OCI-LY7 (cell line): ENCODE measurements around the gene TRPM8. TPM values are rescaled to one million over a fixed set of nuclear protein-coding genes. Genes with fewer than 3 reads are reported as not detected.

ENCODE experiments used
- BruUV-seq: library from RNA; stranded (reverse); fragments of 400-500 nt; replicated peaks from 2 replicates; lab custom pipeline; 2021; lab: Mats Ljungman, UMichigan
- CTCF ChIA-PET: fragments of 300-600 bp; sonication (Branson Sonifier 250); formaldehyde crosslinking; loops from one replicate; lab custom pipeline; 2022; ENCODE audit warnings: antibody characterized with exemption; ENCODE audit not compliant: unreplicated experiment; lab: Charles Lee
- POLR2A ChIA-PET: fragments of 300-600 bp; sonication (Branson Sonifier 250); formaldehyde crosslinking; loops from one replicate; lab custom pipeline; 2022; ENCODE audit warnings: antibody characterized with exemption; lab: Charles Lee
- DNase-seq: peaks from one replicate; pipeline ENCODE4 v3.0.0-alpha.2; 2015; ENCODE audit warnings: low spot score
- H2AFZ ChIP-seq: fragments of 200-600 bp; sonication (generic), shearing (Covaris generic); 2 replicates; pipeline ENCODE4 v1.6.1; 2014; ENCODE audit warnings: mild to moderate bottlenecking, antibody characterized with exemption, low read length, moderate library complexity
- H3K27ac ChIP-seq: fragments of 200-600 bp; sonication (generic); 2 replicates; pipeline ENCODE4 v1.5.1; 2014; ENCODE audit warnings: mixed run types, low read depth, mild to moderate bottlenecking, moderate library complexity, low read length, inconsistent platforms; ENCODE audit not compliant: poor library complexity, severe bottlenecking
- H3K36me3 ChIP-seq: fragments of 200-600 bp; sonication (generic); 2 replicates; pipeline ENCODE4 v1.6.1; 2014; ENCODE audit warnings: mild to moderate bottlenecking, antibody characterized with exemption, low read length, moderate library complexity, mixed read lengths; ENCODE audit not compliant: insufficient read depth
- H3K4me1 ChIP-seq: fragments of 200-600 bp; sonication (generic); 2 replicates; pipeline ENCODE4 v1.5.1; 2014; ENCODE audit warnings: mild to moderate bottlenecking, low read length; ENCODE audit not compliant: insufficient read depth, poor library complexity, severe bottlenecking
- H3K4me2 ChIP-seq: fragments of 200-600 bp; sonication (generic); 2 replicates; pipeline ENCODE4 v1.6.1; 2014; ENCODE audit warnings: mild to moderate bottlenecking, low read length
- H3K4me3 ChIP-seq: fragments of 200-600 bp; sonication (generic); 2 replicates; pipeline ENCODE4 v1.5.1; 2014; ENCODE audit warnings: mild to moderate bottlenecking, low read depth, low read length; ENCODE audit not compliant: poor library complexity, severe bottlenecking
- H3K79me2 ChIP-seq: fragments of 200-600 bp; sonication (generic); 2 replicates; pipeline ENCODE4 v1.6.1; 2016; ENCODE audit warnings: low read depth, mild to moderate bottlenecking, low read length, moderate library complexity, mixed read lengths; ENCODE audit not compliant: insufficient read depth
- H3K9me2 ChIP-seq: fragments of 200-600 bp; sonication (generic); 2 replicates; pipeline ENCODE4 v1.6.1; 2016; ENCODE audit warnings: mild to moderate bottlenecking, low read length, mixed read lengths; ENCODE audit not compliant: insufficient read depth
- H3K9me3 ChIP-seq: fragments of 200-600 bp; sonication (generic); 2 replicates; pipeline ENCODE4 v1.6.1; 2014; ENCODE audit warnings: mild to moderate bottlenecking, mixed run types, low read length, mixed read lengths
- H4K20me1 ChIP-seq: fragments of 200-600 bp; sonication (generic); 2 replicates; pipeline ENCODE4 v1.6.1; 2014; ENCODE audit warnings: mild to moderate bottlenecking, antibody characterized with exemption, low read length, moderate library complexity, mixed read lengths; ENCODE audit not compliant: insufficient read depth
- EZH2phosphoT487 ChIP-seq: fragments of 200-600 bp; sonication (generic); IDR thresholded peaks from 2 replicates; pipeline ENCODE4 v1.6.1; 2018; ENCODE audit warnings: low read depth, borderline replicate concordance, mild to moderate bottlenecking, mixed run types, antibody characterized with exemption, low read length, moderate library complexity, mixed read lengths
- intact Hi-C: fragments of 100-400 bp; cut with micrococcal nuclease; formaldehyde crosslinking; loops from one replicate; pipeline ENCODE4 v1.10.0; 2022; ENCODE audit not compliant: unreplicated experiment
- total RNA-seq, 2 experiments: library from RNA; depleted of rRNA in 1 of 2; stranded (reverse); fragments of >200 nt in 1 of 2; shearing (Covaris generic) in 1 of 2; gene quantifications; 2 replicates each; pipeline ENCODE4 v1.2.3, GENCODE V29; 2014 to 2022
- TF ChIP-seq, protein P1 (sequence below): fragments of 200-600 bp; sonication (generic); conservative IDR thresholded peaks from 2 replicates; pipeline ENCODE4 v1.5.1; 2014; ENCODE audit warnings: mild to moderate bottlenecking, antibody characterized with exemption, low read length, moderate library complexity, mixed read lengths

TRPM8 gene
- total RNA-seq, 2 experiments from 2014 or later, result not detected

DNA sequence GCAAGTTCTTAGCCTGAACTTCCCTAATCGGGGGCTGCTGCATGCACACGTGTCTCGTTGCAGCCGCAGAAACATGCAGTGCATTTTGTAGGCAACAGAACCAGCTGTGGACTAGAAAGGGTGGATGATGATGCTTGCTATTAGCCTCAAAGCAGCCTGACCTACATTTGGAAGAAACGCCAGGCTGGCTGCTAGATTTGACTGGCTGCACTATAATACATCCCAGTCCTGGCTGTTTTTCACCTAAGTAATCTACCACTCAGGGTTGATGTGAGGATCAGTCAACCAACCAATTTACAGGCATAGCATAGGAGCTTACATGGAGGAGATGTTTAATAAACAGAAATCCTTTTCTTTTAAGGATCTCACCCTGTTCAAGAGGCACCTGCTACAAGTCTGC, 77.0 kb downstream of the TRPM8 start:
- Histone ChIP-seq H3K9me2 (no peaks in the 10 kb centered on the region), H3K79me2 (no peaks in the 10 kb centered on the region), H3K27ac (no peak overlapping the region), H3K4me3 (no peak overlapping the region), H3K4me1 (no peaks in the 10 kb centered on the region), H4K20me1 (no peaks in the 10 kb centered on the region), H2AFZ (no peak overlapping the region), H3K4me2 (no peak overlapping the region), H3K9me3 (no peaks in the 10 kb centered on the region), H3K36me3 (no peaks in the 10 kb centered on the region)
- ChIA-PET CTCF (no interaction called here), POLR2A (no interaction called here)
- intact Hi-C loops, result no loop called here
- TF ChIP-seq EZH2phosphoT487, result no peak
- TF ChIP-seq, protein P1, sequence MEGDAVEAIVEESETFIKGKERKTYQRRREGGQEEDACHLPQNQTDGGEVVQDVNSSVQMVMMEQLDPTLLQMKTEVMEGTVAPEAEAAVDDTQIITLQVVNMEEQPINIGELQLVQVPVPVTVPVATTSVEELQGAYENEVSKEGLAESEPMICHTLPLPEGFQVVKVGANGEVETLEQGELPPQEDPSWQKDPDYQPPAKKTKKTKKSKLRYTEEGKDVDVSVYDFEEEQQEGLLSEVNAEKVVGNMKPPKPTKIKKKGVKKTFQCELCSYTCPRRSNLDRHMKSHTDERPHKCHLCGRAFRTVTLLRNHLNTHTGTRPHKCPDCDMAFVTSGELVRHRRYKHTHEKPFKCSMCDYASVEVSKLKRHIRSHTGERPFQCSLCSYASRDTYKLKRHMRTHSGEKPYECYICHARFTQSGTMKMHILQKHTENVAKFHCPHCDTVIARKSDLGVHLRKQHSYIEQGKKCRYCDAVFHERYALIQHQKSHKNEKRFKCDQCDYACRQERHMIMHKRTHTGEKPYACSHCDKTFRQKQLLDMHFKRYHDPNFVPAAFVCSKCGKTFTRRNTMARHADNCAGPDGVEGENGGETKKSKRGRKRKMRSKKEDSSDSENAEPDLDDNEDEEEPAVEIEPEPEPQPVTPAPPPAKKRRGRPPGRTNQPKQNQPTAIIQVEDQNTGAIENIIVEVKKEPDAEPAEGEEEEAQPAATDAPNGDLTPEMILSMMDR, result no peak
- BruUV-seq, result no TSS peak
- DNase-seq, result no peak

DNA sequence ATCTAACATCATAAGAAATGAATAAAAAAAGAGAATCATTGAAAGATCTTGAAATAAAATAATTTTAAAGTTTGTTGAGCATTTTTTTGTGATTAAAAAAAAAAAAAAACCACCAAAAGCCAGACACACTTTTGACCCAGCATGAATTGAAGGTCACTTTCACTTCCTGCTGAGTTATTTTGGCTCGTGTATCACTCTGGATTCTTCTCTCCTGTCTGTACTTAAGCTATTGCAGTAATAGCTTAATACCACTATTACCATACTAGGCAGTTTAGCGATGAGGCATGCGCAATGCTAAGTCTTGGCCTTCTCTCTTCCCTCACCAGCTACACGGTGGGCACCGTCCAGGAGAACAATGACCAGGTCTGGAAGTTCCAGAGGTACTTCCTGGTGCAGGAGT, 78.8 kb downstream of the TRPM8 start:
- TF ChIP-seq EZH2phosphoT487, result no peak
- TF ChIP-seq, protein P1, result no peak
- no peak for DNase-seq
- Histone ChIP-seq H4K20me1 (no peaks in the 10 kb centered on the region), H2AFZ (no peak overlapping the region), H3K4me1 (no peaks in the 10 kb centered on the region), H3K4me2 (no peak overlapping the region), H3K36me3 (no peaks in the 10 kb centered on the region), H3K4me3 (no peak overlapping the region), H3K79me2 (no peaks in the 10 kb centered on the region), H3K9me2 (no peaks in the 10 kb centered on the region), H3K27ac (no peak overlapping the region), H3K9me3 (no peaks in the 10 kb centered on the region)
- no TSS peak for BruUV-seq
- ChIA-PET POLR2A (interaction anchor here (0.6 kb wide), 1 partner anchor 116 kb away, joined by 3 read pairs; no protein-coding TSS in a partner anchor), CTCF (no interaction called here)
- intact Hi-C loops, result no loop called here

DNA sequence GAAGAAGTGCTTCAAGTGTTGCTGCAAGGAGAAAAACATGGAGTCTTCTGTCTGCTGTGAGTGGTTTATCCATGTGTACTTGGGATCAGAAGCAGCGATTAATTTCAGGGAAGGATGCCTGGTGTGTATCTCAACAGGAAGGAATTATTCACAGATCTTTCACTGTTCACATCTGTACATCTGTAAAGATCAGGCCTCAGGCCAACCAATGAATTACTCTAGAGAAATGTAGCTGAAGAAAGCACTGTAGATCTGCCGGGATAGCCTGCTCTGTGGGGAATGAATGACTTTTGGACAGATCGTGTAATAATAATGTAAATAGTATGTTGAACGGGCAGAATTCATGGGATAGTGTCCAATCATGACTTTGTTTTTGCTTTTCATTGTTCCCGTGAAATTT, 79.3 kb downstream of the TRPM8 start:
- BruUV-seq, result no TSS peak

More for the DNA sequence above, 79.3 kb downstream of the TRPM8 start:
- H2AFZ ChIP-seq, result no peak overlapping the region
- TF ChIP-seq, protein P1, result no peak
- TF ChIP-seq EZH2phosphoT487, result no peak
- H4K20me1 ChIP-seq, result no peaks in the 10 kb centered on the region
- H3K4me3 ChIP-seq, result no peak overlapping the region
- H3K4me1 ChIP-seq, result no peaks in the 10 kb centered on the region
- no peak for DNase-seq
- ChIA-PET CTCF (no interaction called here), POLR2A (no interaction called here)
- H3K36me3 ChIP-seq, result no peaks in the 10 kb centered on the region
- intact Hi-C loops, result no loop called here
- no peaks in the 10 kb centered on the region for H3K79me2 ChIP-seq
- H3K9me3 ChIP-seq, result no peaks in the 10 kb centered on the region
- no peak overlapping the region for H3K27ac ChIP-seq
- H3K9me2 ChIP-seq, result no peaks in the 10 kb centered on the region
- H3K4me2 ChIP-seq, result no peak overlapping the region
